GM12872 (cell line): ENCODE results near the gene GP5.
A peak's percentile ranks its signal among the peaks of the same experiment; 100 is the strongest.

Experiments used
- CTCF ChIP-seq: IDR thresholded peaks from 3 replicates; pipeline ENCODE4 v1.5.1; 2011; ENCODE audit warnings: low read depth, mild to moderate bottlenecking, low read length, moderate library complexity; ENCODE audit not compliant: insufficient read depth

Gene GP5

DNA sequence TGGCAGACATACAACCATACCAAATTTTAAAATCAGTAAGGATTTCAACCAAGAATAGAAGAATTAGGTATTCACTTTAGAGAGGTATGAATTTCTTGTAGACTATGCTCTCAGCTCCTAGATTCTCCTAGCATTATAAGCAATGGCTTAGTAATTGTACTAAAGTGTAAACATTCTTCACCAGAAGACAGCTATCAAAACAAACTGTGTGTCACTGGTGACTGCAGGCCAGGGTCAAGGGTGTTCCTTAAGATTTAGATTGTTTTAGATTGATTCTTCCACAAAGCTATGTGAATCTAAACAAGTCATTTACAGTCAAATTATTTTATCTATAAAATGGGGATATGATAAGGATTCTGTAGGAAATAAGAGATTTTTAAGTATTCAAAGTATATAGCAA lies 23.1 kb upstream of the GP5 start:
- TF ChIP-seq CTCF: no peak

- no peak for TF ChIP-seq CTCF
These were observed 19.6 kb upstream of the GP5 start for GRCh38 chr3:194418671-194419070.

GRCh38 chr3:194407423-194407822 lies 8.4 kb upstream of the GP5 start:
- no peak for TF ChIP-seq CTCF

DNA sequence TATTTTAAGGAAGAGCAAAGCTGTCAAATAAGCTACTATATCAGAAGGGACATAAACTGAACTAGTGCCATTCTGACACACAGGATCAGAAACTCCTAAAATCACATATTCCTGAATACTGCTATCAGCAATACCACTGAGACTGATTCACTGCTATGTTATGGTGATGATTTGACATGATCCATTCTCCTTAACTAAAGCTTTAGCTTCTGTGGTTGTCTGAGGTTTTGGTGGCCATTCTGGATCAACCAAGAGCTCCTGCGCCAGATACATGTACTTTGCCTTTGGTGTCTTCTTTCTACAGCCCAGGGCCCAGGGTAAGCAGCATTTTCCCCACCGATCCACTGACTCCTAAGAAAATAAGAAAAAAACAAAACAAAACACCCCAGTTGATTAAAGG lies 6.7 kb upstream of the GP5 start:
- TF ChIP-seq CTCF: no peak

DNA sequence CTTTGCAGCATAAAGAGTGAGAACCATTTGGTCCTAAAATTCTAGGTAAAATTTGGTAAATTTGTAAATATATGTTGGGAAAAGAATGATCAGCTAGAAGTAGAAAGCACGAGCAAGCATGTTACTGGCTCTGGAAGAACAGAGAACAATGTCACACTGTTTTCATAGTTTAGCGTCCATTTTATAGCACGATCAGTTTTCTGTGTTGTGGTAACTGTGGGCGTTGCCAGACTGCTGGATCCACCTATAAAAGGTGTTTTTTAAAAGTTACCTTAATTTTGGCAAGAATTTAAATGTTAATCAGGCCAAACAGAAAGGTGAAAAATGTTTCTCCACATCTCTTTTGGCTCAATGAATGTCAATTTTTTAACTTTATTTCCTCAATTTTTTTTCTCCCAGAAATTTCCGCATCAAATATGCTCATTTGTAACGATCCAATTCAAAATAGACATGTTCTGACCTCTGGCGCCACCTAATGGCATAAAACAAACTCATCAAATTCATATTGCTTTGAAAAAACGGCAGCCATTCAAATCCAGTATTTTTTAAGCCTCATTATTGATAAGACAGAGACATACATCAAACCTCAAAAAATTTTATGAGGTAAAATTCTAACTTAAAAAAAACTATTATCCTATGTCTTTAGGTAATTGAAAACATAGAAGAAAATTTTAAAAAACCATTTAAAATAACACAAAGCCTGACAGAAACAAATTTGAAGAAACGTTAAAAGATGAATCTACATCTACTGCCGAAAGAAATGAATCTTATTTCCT lies 5.5 kb upstream of the GP5 start:
- peak; percentile 50 for TF ChIP-seq CTCF

DNA sequence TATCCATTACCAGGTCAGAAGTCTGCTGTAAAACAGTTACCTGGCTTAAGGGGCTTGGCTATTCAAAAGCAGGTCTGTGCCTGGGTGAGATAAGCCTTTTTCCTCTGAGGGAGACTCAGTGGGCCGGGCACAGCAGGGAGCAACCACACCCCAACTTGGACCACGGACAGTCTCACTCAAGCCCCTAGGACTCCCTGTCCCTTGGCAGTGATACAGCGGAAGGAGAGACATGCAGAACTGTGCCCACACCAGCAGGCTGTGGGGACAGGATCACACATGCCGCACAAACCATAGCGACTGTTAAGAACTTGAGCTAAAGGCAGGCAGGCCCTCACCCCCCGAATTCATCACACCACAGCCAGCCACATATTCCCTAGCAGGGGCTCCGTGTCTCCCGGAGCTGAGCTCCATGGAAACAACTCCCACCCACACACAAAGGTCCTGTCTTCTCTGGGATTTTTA lies 2.8 kb upstream of the GP5 start:
- no peak for TF ChIP-seq CTCF

- TF ChIP-seq CTCF: no peak
These were observed 2.3 kb upstream of the GP5 start for GRCh38 chr3:194401346-194401745.
